Pancreas (tissue), 10 donors: ENCODE data around the gene LGI2. TPM values are rescaled to one million over a fixed set of nuclear protein-coding genes. Genes with fewer than 3 reads are reported as not detected.

Source experiments
- ATAC-seq, 4 donors: fragments of 200-7000 bp; cut with Tn5 transposase; one replicate each; pipeline versions ENCODE4 v1.8.0 to v1.9.1; 2020; ENCODE audit warnings: mild to moderate bottlenecking in 4 of 4, moderate library complexity in 4 of 4
- DNase-seq, 6 donors: peaks; one replicate each; pipeline ENCODE4 v3.0.0-alpha.2; 2020
- FAIRE-seq: peaks from 2 replicates; lab custom pipeline; 2012; peaks lifted over from hg19 to GRCh38; lab: Jason Lieb, UNC
- H3K27ac ChIP-seq, 4 donors: fragments of 200-600 bp; sonication (generic); 1 replicate in 3 of 4; 2 replicates in 1 of 4; pipeline versions ENCODE4 v1.5.0 to v1.8.0; 2020
- H3K27me3 ChIP-seq, 4 donors: fragments of 200-600 bp; one replicate each; pipeline ENCODE4 v1.8.0; 2021
- H3K36me3 ChIP-seq, 3 donors: fragments of 200-600 bp; sonication (generic) in 1 of 3; one replicate each; pipeline versions ENCODE4 v1.5.0 to v1.8.0; 2020 to 2021
- H3K4me1 ChIP-seq, 3 donors: fragments of 200-600 bp; one replicate each; pipeline ENCODE4 v1.8.0; 2021
- H3K4me3 ChIP-seq, 4 donors: fragments of 200-600 bp; sonication (generic) in 2 of 4; one replicate each; pipeline versions ENCODE4 v1.5.0 to v1.8.0; 2020 to 2021
- H3K9me3 ChIP-seq, 4 donors: fragments of 200-600 bp; one replicate each; pipeline ENCODE4 v1.8.0; 2021
- CTCF ChIP-seq, 4 donors: fragments of 200-600 bp; sonication (generic) in 3 of 4; IDR thresholded peaks; one replicate each; pipeline versions ENCODE4 v1.5.0 to v1.8.0; 2021; ENCODE audit warnings: antibody characterized with exemption in 4 of 4
- WGBS, 2 donors: extraction: QIAGEN DNeasy Blood & Tissue Kit; methylation state at CpG; one replicate each; pipeline ENCODE4 v1.1.7; 2013; 5-methylcytosine and 5-hydroxymethylcytosine counted together
- intact Hi-C, 3 donors: fragments of 100-400 bp; cut with DNase I; formaldehyde crosslinking; loops; one replicate each; pipeline versions ENCODE4 v1.11.1 to v1.14.2; 2022
- polyA plus RNA-seq, 2 donors: library from polyadenylated mRNA; stranded (reverse); fragments of 200-250 nt; gene quantifications; one replicate each; pipeline ENCODE4 v1.2.3, GENCODE V29; 2013
- total RNA-seq, 6 donors: library from RNA; stranded (reverse); fragmentation: NEBNext Ultra II Directional in 4 of 6; extraction: Animal tissue kit (Norgen Biotek cat#: 25700) in 4 of 6; gene quantifications; one replicate each; pipeline versions ENCODE4 v1.2.1 to v1.2.4, GENCODE V29; 2021 to 2023
- donor health status: healthy with polysubstance abuse.
- donor health status: DM: no; HTN: no; CAD: no; lungs with moderate emphysema.
- donor health status: DM: no; HTN: no; CAD: no.
- donor health status: control.
- donor health status: control.
- donor health status: Bipolar disorder and iron deficiency.
- donor health status: DM: yes; HTN: yes; CAD: no.
- donor health status: DM: no; HTN: no; CAD: no.
- donor health status: DM: no; HTN: no; CAD: no.
- donor health status: DM: yes; HTN: yes; CAD: no.

Gene LGI2
- total and polyA plus RNA-seq, 8 donors = 0.22 to 1.7 (median 0.70) TPM

GRCh38 chr4:24980740-24981139 is 50.0 kb downstream of the LGI2 start:
- H3K9me3 ChIP-seq = no peaks in the 10 kb centered on the region
- no peak for TF ChIP-seq CTCF (IDR thresholded peaks at IDR 0.05)
- H3K36me3 ChIP-seq = no peaks in the 10 kb centered on the region
- no peaks in the 10 kb centered on the region for H3K4me1 ChIP-seq
- DNase-seq = no peak
- no peak for FAIRE-seq
- H3K27me3 ChIP-seq = no peaks in the 10 kb centered on the region
- no peak overlapping the region for H3K4me3 ChIP-seq
- H3K27ac ChIP-seq = no peak overlapping the region
- intact Hi-C loops = loop anchor here in 2 of 3 donors (10.0 kb wide), 1 partner anchor 164 kb away; no protein-coding TSS in a partner anchor
- ATAC-seq = no peak
- 73 to 74% methylated on average over 5 of the region's 5 CpGs for WGBS, 2 donors

- intact Hi-C loops = loop anchor here in 2 of 3 donors (10.0 kb wide), 1 partner anchor 165 kb away; no protein-coding TSS in a partner anchor
- peak overlapping the region in 1 of 4 donors; percentile 13 for H3K4me3 ChIP-seq
- WGBS, 2 donors = 11 to 14% methylated on average over 17 of the region's 17 CpGs
- TF ChIP-seq CTCF (IDR thresholded peaks at IDR 0.05) = peak; percentile 77 to 84 (median 82)
- H3K36me3 ChIP-seq = no peaks in the 10 kb centered on the region
- ATAC-seq (peak; percentile 80 to 91 (median 86)), DNase-seq (peak in 3 of 6 donors; percentile 33 to 58 (median 39)), FAIRE-seq (peak; percentile 65)
- H3K27me3 ChIP-seq = no peaks in the 10 kb centered on the region
- no peaks in the 10 kb centered on the region for H3K4me1 ChIP-seq
- no peaks in the 10 kb centered on the region for H3K9me3 ChIP-seq
- H3K27ac ChIP-seq = peak overlapping the region in 2 of 4 donors; percentile 39 to 51
These were observed 50.6 kb downstream of the LGI2 start for GRCh38 chr4:24980064-24980690.

GRCh38 chr4:24979554-24979953 is 51.2 kb downstream of the LGI2 start:
- DNase-seq (peak in 2 of 6 donors; percentile 7 to 44), ATAC-seq (peak in 3 of 4 donors; percentile 55 to 79 (median 79)), FAIRE-seq (no peak)
- Histone ChIP-seq H3K27me3 (no peaks in the 10 kb centered on the region), H3K4me1 (no peaks in the 10 kb centered on the region), H3K9me3 (no peaks in the 10 kb centered on the region), H3K4me3 (peak overlapping the region in 1 of 4 donors; percentile 13), H3K27ac (peak overlapping the region in 2 of 4 donors; percentile 39 to 51), H3K36me3 (no peaks in the 10 kb centered on the region)
- no peak for TF ChIP-seq CTCF (IDR thresholded peaks at IDR 0.05)
- intact Hi-C loops = no loop called here
- WGBS, 2 donors = 85 to 86% methylated on average over 7 of the region's 7 CpGs

GRCh38 chr4:24978291-24979075 is 52.3 kb downstream of the LGI2 start:
- 77 to 82% methylated on average over 9 of the region's 9 CpGs for WGBS, 2 donors
- no peak for DNase-seq
- ATAC-seq = peak in 1 of 4 donors; percentile 64

More at GRCh38 chr4:24978291-24979075, 52.3 kb downstream of the LGI2 start:
- TF ChIP-seq CTCF (IDR thresholded peaks at IDR 0.05) = no peak
- no peak overlapping the region for H3K4me3 ChIP-seq
- no peaks in the 10 kb centered on the region for H3K36me3 ChIP-seq
- H3K4me1 ChIP-seq = no peaks in the 10 kb centered on the region
- no peaks in the 10 kb centered on the region for H3K27me3 ChIP-seq
- H3K27ac ChIP-seq = peak overlapping the region in 1 of 4 donors; percentile 44
- no peaks in the 10 kb centered on the region for H3K9me3 ChIP-seq
- intact Hi-C loops = no loop called here
- no peak for FAIRE-seq
